Measurements from ENCODE around the gene CHORDC1. TPM values are rescaled to one million over a fixed set of nuclear protein-coding genes. Genes with fewer than 3 reads are reported as not detected.

The CHORDC1 gene
- total RNA-seq, 1 experiment from 2014 or later = 66.9 TPM

- DNase-seq (no peak), ATAC-seq (no peak)
- intact Hi-C loops (cut with micrococcal nuclease) = no loop called here
- no peaks in the 10 kb centered on the region for H3K36me3 ChIP-seq (ENCODE audit: low read depth, low read length)
- no peak overlapping the region for H2AFZ ChIP-seq (ENCODE audit: low read length)
- no peak overlapping the region for H3K27ac ChIP-seq (ENCODE audit: low read length)
- TF ChIP-seq EZH2phosphoT487 (IDR thresholded peaks at IDR 0.05; ENCODE audit: borderline replicate concordance, low read length) (no peak), EZH2 (IDR thresholded peaks at IDR 0.05; ENCODE audit: low read length, unreplicated experiment) (no peak)
- TF ChIP-seq, protein P1, sequence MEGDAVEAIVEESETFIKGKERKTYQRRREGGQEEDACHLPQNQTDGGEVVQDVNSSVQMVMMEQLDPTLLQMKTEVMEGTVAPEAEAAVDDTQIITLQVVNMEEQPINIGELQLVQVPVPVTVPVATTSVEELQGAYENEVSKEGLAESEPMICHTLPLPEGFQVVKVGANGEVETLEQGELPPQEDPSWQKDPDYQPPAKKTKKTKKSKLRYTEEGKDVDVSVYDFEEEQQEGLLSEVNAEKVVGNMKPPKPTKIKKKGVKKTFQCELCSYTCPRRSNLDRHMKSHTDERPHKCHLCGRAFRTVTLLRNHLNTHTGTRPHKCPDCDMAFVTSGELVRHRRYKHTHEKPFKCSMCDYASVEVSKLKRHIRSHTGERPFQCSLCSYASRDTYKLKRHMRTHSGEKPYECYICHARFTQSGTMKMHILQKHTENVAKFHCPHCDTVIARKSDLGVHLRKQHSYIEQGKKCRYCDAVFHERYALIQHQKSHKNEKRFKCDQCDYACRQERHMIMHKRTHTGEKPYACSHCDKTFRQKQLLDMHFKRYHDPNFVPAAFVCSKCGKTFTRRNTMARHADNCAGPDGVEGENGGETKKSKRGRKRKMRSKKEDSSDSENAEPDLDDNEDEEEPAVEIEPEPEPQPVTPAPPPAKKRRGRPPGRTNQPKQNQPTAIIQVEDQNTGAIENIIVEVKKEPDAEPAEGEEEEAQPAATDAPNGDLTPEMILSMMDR (conservative IDR thresholded peaks at IDR 0.05; ENCODE audit: low read depth, low read length) = no peak
- H3K9me2 ChIP-seq (replicated peaks; ENCODE audit: low read length) = no peaks in the 10 kb centered on the region
- no peaks in the 10 kb centered on the region for H4K20me1 ChIP-seq (ENCODE audit: low read length)
- BruUV-seq (replicated peaks) = no TSS peak
- no peak overlapping the region for H3K9ac ChIP-seq (ENCODE audit: low read length)
- no peaks in the 10 kb centered on the region for H3K9me3 ChIP-seq (ENCODE audit: low read length)
- no peak overlapping the region for H3K4me3 ChIP-seq (ENCODE audit: low read length)
- H3K4me2 ChIP-seq (ENCODE audit: low read length) = no peak overlapping the region
- H3K79me2 ChIP-seq (ENCODE audit: low read length) = no peaks in the 10 kb centered on the region
- no peaks in the 10 kb centered on the region for H3F3A ChIP-seq (ENCODE audit: low read length, unreplicated experiment)
- H3K27me3 ChIP-seq (ENCODE audit: low read length) = peaks cover 52% of the 10 kb centered on the region
- ChIA-PET CTCF (no interaction called here), POLR2A (ENCODE audit: unreplicated experiment) (no interaction called here)
- no peaks in the 10 kb centered on the region for H3K4me1 ChIP-seq (ENCODE audit: insufficient read depth, low read length)
Observed at GRCh38 chr11:90251599-90251998, 28.8 kb upstream of the CHORDC1 start.

GRCh38 chr11:90250970-90251369 is 28.1 kb upstream of the CHORDC1 start:
- H3K9me3 ChIP-seq (ENCODE audit: low read length) = no peaks in the 10 kb centered on the region
- peaks cover 47% of the 10 kb centered on the region for H3K27me3 ChIP-seq (ENCODE audit: low read length)
- DNase-seq (no peak), ATAC-seq (no peak)
- H3K27ac ChIP-seq (ENCODE audit: low read length) = no peak overlapping the region
- ChIA-PET POLR2A (ENCODE audit: unreplicated experiment) (no interaction called here), CTCF (no interaction called here)
- H4K20me1 ChIP-seq (ENCODE audit: low read length) = no peaks in the 10 kb centered on the region
- intact Hi-C loops (cut with micrococcal nuclease) = no loop called here
- H3K9ac ChIP-seq (ENCODE audit: low read length) = no peak overlapping the region
- no peak overlapping the region for H2AFZ ChIP-seq (ENCODE audit: low read length)
- H3F3A ChIP-seq (ENCODE audit: low read length, unreplicated experiment) = no peaks in the 10 kb centered on the region
- H3K4me2 ChIP-seq (ENCODE audit: low read length) = no peak overlapping the region
- BruUV-seq (replicated peaks) = no TSS peak
- no peaks in the 10 kb centered on the region for H3K4me1 ChIP-seq (ENCODE audit: insufficient read depth, low read length)
- no peaks in the 10 kb centered on the region for H3K9me2 ChIP-seq (replicated peaks; ENCODE audit: low read length)
- no peak for TF ChIP-seq EZH2phosphoT487 (IDR thresholded peaks at IDR 0.05; ENCODE audit: borderline replicate concordance, low read length)
- TF ChIP-seq, protein P1 (conservative IDR thresholded peaks at IDR 0.05; ENCODE audit: low read depth, low read length) = no peak
- no peak for TF ChIP-seq EZH2 (IDR thresholded peaks at IDR 0.05; ENCODE audit: low read length, unreplicated experiment)
- no peaks in the 10 kb centered on the region for H3K36me3 ChIP-seq (ENCODE audit: low read depth, low read length)
- H3K4me3 ChIP-seq (ENCODE audit: low read length) = no peak overlapping the region
- H3K79me2 ChIP-seq (ENCODE audit: low read length) = no peaks in the 10 kb centered on the region

DNA sequence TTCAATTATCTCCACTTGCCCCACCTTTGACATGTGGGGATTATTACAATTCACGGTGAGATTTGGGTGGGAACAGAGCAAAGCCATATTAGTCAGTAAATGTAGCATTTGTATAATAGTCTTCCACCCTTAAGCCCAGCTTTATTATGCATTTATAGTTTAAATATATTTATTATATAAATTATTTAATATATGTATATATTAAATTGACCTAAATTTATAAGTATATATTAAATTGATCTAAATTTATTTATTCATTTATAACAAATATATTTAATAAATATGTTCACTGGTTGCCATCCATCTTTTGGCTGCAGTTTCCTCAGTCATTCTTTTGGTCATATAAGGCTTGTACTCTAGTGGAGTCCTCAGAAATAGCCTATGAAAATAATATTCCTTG is 23.6 kb upstream of the CHORDC1 start:
- TF ChIP-seq, protein P1 (conservative IDR thresholded peaks at IDR 0.05; ENCODE audit: low read depth, low read length) = no peak
- TF ChIP-seq EZH2phosphoT487 (IDR thresholded peaks at IDR 0.05; ENCODE audit: borderline replicate concordance, low read length) = no peak
- TF ChIP-seq EZH2 (IDR thresholded peaks at IDR 0.05; ENCODE audit: low read length, unreplicated experiment) = no peak
- POLR2A ChIA-PET (ENCODE audit: unreplicated experiment) = no interaction called here

More for the DNA sequence above, 23.6 kb upstream of the CHORDC1 start:
- no peaks in the 10 kb centered on the region for H3K9me3 ChIP-seq (ENCODE audit: low read length)
- H3K27me3 ChIP-seq (ENCODE audit: low read length) = peaks cover 32% of the 10 kb centered on the region
- no peaks in the 10 kb centered on the region for H3F3A ChIP-seq (ENCODE audit: low read length, unreplicated experiment)
- H2AFZ ChIP-seq (ENCODE audit: low read length) = no peak overlapping the region
- no peaks in the 10 kb centered on the region for H3K4me1 ChIP-seq (ENCODE audit: insufficient read depth, low read length)
- no peak overlapping the region for H3K4me2 ChIP-seq (ENCODE audit: low read length)
- ATAC-seq = no peak
- no peaks in the 10 kb centered on the region for H3K79me2 ChIP-seq (ENCODE audit: low read length)
- intact Hi-C loops (cut with micrococcal nuclease) = no loop called here
- no peaks in the 10 kb centered on the region for H4K20me1 ChIP-seq (ENCODE audit: low read length)
- no peak overlapping the region for H3K4me3 ChIP-seq (ENCODE audit: low read length)
- CTCF ChIA-PET = no interaction called here
- H3K9ac ChIP-seq (ENCODE audit: low read length) = no peak overlapping the region
- H3K27ac ChIP-seq (ENCODE audit: low read length) = no peak overlapping the region
- H3K36me3 ChIP-seq (ENCODE audit: low read depth, low read length) = no peaks in the 10 kb centered on the region
- no peak for DNase-seq
- no TSS peak for BruUV-seq (replicated peaks)
- H3K9me2 ChIP-seq (replicated peaks; ENCODE audit: low read length) = no peaks in the 10 kb centered on the region

Measured in PC-3 (cell line).